Endodermal cell (in vitro differentiated cells): ENCODE data around the gene SRSF4. TPM values are rescaled to one million over a fixed set of nuclear protein-coding genes. Genes with fewer than 3 reads are reported as not detected.

Experiments used
- DNase-seq: peaks from one replicate; pipeline ENCODE4 v3.0.0-alpha.2; 2017
- H3K27ac ChIP-seq: 2 replicates; pipeline ENCODE4 v1.5.1; 2013; ENCODE audit warnings: mild to moderate bottlenecking, low read depth, low read length, moderate library complexity
- H3K27me3 ChIP-seq: 2 replicates; pipeline ENCODE4 v1.6.1; 2013; ENCODE audit warnings: mild to moderate bottlenecking, low read length, moderate library complexity; ENCODE audit not compliant: insufficient read depth, control insufficient read depth, poor library complexity, severe bottlenecking
- H3K36me3 ChIP-seq: 2 replicates; pipeline ENCODE4 v1.7.0; 2013; ENCODE audit warnings: mild to moderate bottlenecking, low read length, moderate library complexity; ENCODE audit not compliant: control insufficient read depth, insufficient read depth
- H3K4me1 ChIP-seq: one replicate; pipeline ENCODE4 v1.7.0; 2013; ENCODE audit warnings: low read length; ENCODE audit not compliant: control insufficient read depth, insufficient read depth
- H3K4me3 ChIP-seq: 2 replicates; pipeline ENCODE4 v1.5.1; 2013; ENCODE audit warnings: mild to moderate bottlenecking, low read length, moderate library complexity
- H3K9ac ChIP-seq: 2 replicates; pipeline ENCODE4 v1.6.1; 2013; ENCODE audit warnings: mild to moderate bottlenecking, low read length, moderate library complexity; ENCODE audit not compliant: poor library complexity, severe bottlenecking; ENCODE audit errors: extremely low read depth
- H3K9me3 ChIP-seq: 2 replicates; pipeline ENCODE4 v1.6.1; 2013; ENCODE audit warnings: mild to moderate bottlenecking, low read length, moderate library complexity; ENCODE audit not compliant: control insufficient read depth
- H3K27ac Mint-ChIP-seq: 2 replicates; pipeline ENCODE4 v1.8.0; 2020; ENCODE audit warnings: mixed read lengths
- H3K27me3 Mint-ChIP-seq: 2 replicates; pipeline ENCODE4 v1.8.0; 2021; ENCODE audit warnings: mild to moderate bottlenecking, mixed read lengths; ENCODE audit not compliant: insufficient read depth
- H3K36me3 Mint-ChIP-seq: 2 replicates; pipeline ENCODE4 v1.8.0; 2020; ENCODE audit warnings: low read depth, mixed read lengths
- H3K4me1 Mint-ChIP-seq: 2 replicates; pipeline ENCODE4 v1.8.0; 2020; ENCODE audit warnings: mixed read lengths
- H3K4me3 Mint-ChIP-seq: 2 replicates; pipeline ENCODE4 v1.8.0; 2020; ENCODE audit warnings: mild to moderate bottlenecking, moderate library complexity, mixed read lengths
- H3K9me3 Mint-ChIP-seq: 2 replicates; pipeline ENCODE4 v1.8.0; 2020; ENCODE audit warnings: mild to moderate bottlenecking, mixed read lengths
- CTCF ChIP-seq: fragments of 200-600 bp; sonication (generic); conservative IDR thresholded peaks from 2 replicates; pipeline ENCODE4 v1.5.0; 2021; ENCODE audit warnings: antibody characterized with exemption, mild to moderate bottlenecking
- WGBS, 2 experiments: methylation state at CpG; one replicate each; pipeline versions ENCODE4 v1.1.5 to v1.1.7; 2013; ENCODE audit warnings: missing lambda C conversion rate in 2 of 2, mixed read lengths in 1 of 2; ENCODE audit not compliant: insufficient coverage in 1 of 2, insufficient read length in 1 of 2; 5-methylcytosine and 5-hydroxymethylcytosine counted together
- total RNA-seq, 2 donors: library from RNA; stranded (reverse); fragmentation: NEBNext Ultra II Directional in 1 of 2; extraction: Animal tissue kit (Norgen Biotek cat#: 25700) in 1 of 2; gene quantifications; 2 replicates in 1 of 2; 3 replicates in 1 of 2; pipeline ENCODE4 v1.2.1, GENCODE V29; 2021

SRSF4 gene
- total RNA-seq, 2 donors from 2014 or later, result 89.1 to 107 TPM

- Mint-ChIP-seq H3K36me3 (peaks cover 56% of the 10 kb centered on the region), H3K4me1 (peaks cover 14% of the 10 kb centered on the region), H3K27ac (peak overlapping the region; percentile 26), H3K4me3 (no peak overlapping the region), H3K9me3 (peaks cover 2% of the 10 kb centered on the region), H3K27me3 (no peaks in the 10 kb centered on the region)
- Histone ChIP-seq H3K4me1 (peaks cover 4% of the 10 kb centered on the region), H3K36me3 (peaks cover 33% of the 10 kb centered on the region), H3K27ac (no peak overlapping the region), H3K9me3 (no peaks in the 10 kb centered on the region), H3K27me3 (no peaks in the 10 kb centered on the region), H3K4me3 (no peak overlapping the region), H3K9ac (no peak overlapping the region)
- 95 to 97% methylated on average over 5 to 8 of the region's 8 CpGs for WGBS, 2 experiments
- no peak for TF ChIP-seq CTCF
- DNase-seq, result no peak
Observed at GRCh38 chr1:29195881-29196291, 14.2 kb upstream of the SRSF4 start.

- H3K36me3 Mint-ChIP-seq, result peaks cover 47% of the 10 kb centered on the region
- Histone ChIP-seq H3K9me3 (no peaks in the 10 kb centered on the region), H3K4me1 (peaks cover 4% of the 10 kb centered on the region), H3K4me3 (no peak overlapping the region), H3K27me3 (no peaks in the 10 kb centered on the region), H3K36me3 (peaks cover 26% of the 10 kb centered on the region), H3K9ac (no peak overlapping the region), H3K27ac (no peak overlapping the region)
- no peaks in the 10 kb centered on the region for H3K27me3 Mint-ChIP-seq
- peaks cover 14% of the 10 kb centered on the region for H3K4me1 Mint-ChIP-seq
- H3K4me3 Mint-ChIP-seq, result no peak overlapping the region
- no peak for TF ChIP-seq CTCF
- H3K27ac Mint-ChIP-seq, result no peak overlapping the region
- 92 to 96% methylated on average over 7 to 8 of the region's 8 CpGs for WGBS, 2 experiments
- peaks cover 5% of the 10 kb centered on the region for H3K9me3 Mint-ChIP-seq
- no peak for DNase-seq
Observed at GRCh38 chr1:29193879-29194455, 12.3 kb upstream of the SRSF4 start.

DNA sequence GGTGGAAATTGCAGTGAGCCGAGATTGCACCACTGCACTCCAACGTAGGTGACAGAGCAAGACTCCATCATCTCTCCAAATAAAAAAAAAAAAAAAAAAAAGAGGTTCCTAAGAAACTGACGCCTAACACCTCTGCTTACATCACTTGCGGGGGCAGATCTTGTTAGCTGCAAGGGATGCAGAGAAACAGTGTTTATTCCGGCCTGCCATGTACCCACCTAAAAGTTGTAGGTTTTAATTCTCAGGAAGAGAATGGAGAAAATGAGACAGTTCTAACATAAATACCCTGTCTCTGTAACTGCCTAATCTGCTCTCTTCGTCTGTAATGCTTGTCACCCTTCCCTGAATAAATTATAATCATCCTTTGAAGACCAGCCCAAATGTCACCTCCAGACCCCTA, 9.0 kb upstream of the SRSF4 start:
- no peaks in the 10 kb centered on the region for H3K4me1 Mint-ChIP-seq
- peaks cover 5% of the 10 kb centered on the region for H3K9me3 Mint-ChIP-seq
- no peak overlapping the region for H3K4me3 ChIP-seq
- H3K4me3 Mint-ChIP-seq, result no peak overlapping the region
- H3K27me3 ChIP-seq, result no peaks in the 10 kb centered on the region
- DNase-seq, result no peak
- H3K27ac ChIP-seq, result no peak overlapping the region
- peak overlapping the region; percentile 45 for H3K27ac Mint-ChIP-seq
- peaks cover 42% of the 10 kb centered on the region for H3K36me3 Mint-ChIP-seq
- TF ChIP-seq CTCF, result no peak
- no peaks in the 10 kb centered on the region for H3K9me3 ChIP-seq
- H3K36me3 ChIP-seq, result peaks cover 17% of the 10 kb centered on the region
- no peaks in the 10 kb centered on the region for H3K4me1 ChIP-seq
- 92 to 100% methylated on average over 3 to 6 of the region's 6 CpGs for WGBS, 2 experiments
- no peaks in the 10 kb centered on the region for H3K27me3 Mint-ChIP-seq
- no peak overlapping the region for H3K9ac ChIP-seq
